K562 (cell line): ENCODE results near the gene TMEFF2. TPM values are rescaled to one million over a fixed set of nuclear protein-coding genes. Genes with fewer than 3 reads are reported as not detected.

Experiments
- ATAC-seq: fragments of 200-7000 bp; cut with Tn5 transposase; 3 replicates; pipeline ENCODE4 v1.9.1; 2020; ENCODE audit warnings: moderate library complexity
- BruUV-seq: library from RNA; stranded (reverse); fragments of 400-500 nt; replicated peaks from 2 replicates; lab custom pipeline; 2021; lab: Mats Ljungman, UMichigan
- CTCF ChIA-PET: fragments of 300-600 bp; formaldehyde crosslinking; extraction: SDS; loops from one replicate; lab custom pipeline; 2021; ENCODE audit warnings: low intra/inter-chr PET ratio; lab: Yijun Ruan, JAX
- POLR2A ChIA-PET: fragments of 300-600, 350-650 bp; sonication (Branson Sonifier 250); formaldehyde crosslinking; extraction: SDS; loops from one replicate; lab custom pipeline; 2021; ENCODE audit warnings: antibody characterized with exemption, inconsistent platforms; lab: Yijun Ruan, JAX
- DNase-seq, 4 experiments: peaks; one replicate each; pipeline versions ENCODE4 v3.0.0 to v3.0.0-alpha.2; 2011 to 2018; ENCODE audit warnings: low spot score in 3 of 4, mixed read lengths in 3 of 4; ENCODE audit errors: extremely low read depth in 1 of 4
- FAIRE-seq: peaks from 2 replicates; lab custom pipeline; 2011; peaks lifted over from hg19 to GRCh38; lab: Jason Lieb, UNC
- H2AFZ ChIP-seq: 2 replicates; pipeline ENCODE4 v1.6.0; 2011; ENCODE audit warnings: low read depth, low read length, control low read depth, inconsistent platforms
- H3K27ac ChIP-seq: fragments of 200-600 bp; 3 replicates; pipeline ENCODE4 v1.8.0; 2011; ENCODE audit warnings: low read depth, mild to moderate bottlenecking, control low read depth, inconsistent platforms, low read length, moderate library complexity, mixed read lengths; ENCODE audit errors: extremely low read depth
- H3K27me3 ChIP-seq, 2 experiments: fragments of 300-600 bp in 1 of 2; 2 replicates in 1 of 2; 3 replicates in 1 of 2; pipeline versions ENCODE4 v1.6.0 to v1.8.0; 2011; ENCODE audit warnings: inconsistent platforms in 2 of 2, low read length in 2 of 2, mild to moderate bottlenecking in 1 of 2, mixed read lengths in 1 of 2, moderate library complexity in 1 of 2; ENCODE audit not compliant: control insufficient read depth in 2 of 2, insufficient read depth in 2 of 2
- H3K36me3 ChIP-seq: fragments of 300-600 bp; 3 replicates; pipeline ENCODE4 v1.8.0; 2011; ENCODE audit warnings: mild to moderate bottlenecking, low read length, inconsistent platforms; ENCODE audit not compliant: control insufficient read depth, insufficient read depth
- H3K4me1 ChIP-seq, 2 experiments: fragments of 200-600 bp in 1 of 2; replicated peaks in 1 of 2; 2 replicates in 1 of 2; 3 replicates in 1 of 2; pipeline versions ENCODE4 v1.5.1 to v1.8.0; 2011; ENCODE audit warnings: inconsistent platforms in 2 of 2, low read length in 2 of 2, mild to moderate bottlenecking in 1 of 2, mixed read lengths in 1 of 2, moderate library complexity in 1 of 2; ENCODE audit not compliant: control insufficient read depth in 2 of 2, insufficient read depth in 2 of 2
- H3K4me2 ChIP-seq: 2 replicates; pipeline ENCODE4 v1.6.1; 2011; ENCODE audit warnings: low read length, control low read depth, inconsistent platforms, mixed read lengths; ENCODE audit not compliant: insufficient read depth
- H3K4me3 ChIP-seq: fragments of 200-600 bp; sonication (generic), shearing (Covaris generic); 2 replicates; pipeline ENCODE4 v1.5.1; 2016; ENCODE audit warnings: control low read depth, inconsistent platforms
- H3K79me2 ChIP-seq: fragments of 200-600 bp; 3 replicates; pipeline ENCODE4 v1.8.0; 2011; ENCODE audit warnings: low read length, inconsistent platforms; ENCODE audit not compliant: control insufficient read depth, insufficient read depth
- H3K9ac ChIP-seq, 2 experiments: 2 replicates each; pipeline versions ENCODE4 v1.6.0 to v1.6.1; 2011; ENCODE audit warnings: low read depth in 2 of 2, low read length in 2 of 2, control low read depth in 1 of 2, inconsistent platforms in 1 of 2, mild to moderate bottlenecking in 1 of 2, mixed read lengths in 1 of 2; ENCODE audit not compliant: insufficient read depth in 1 of 2
- H3K9me1 ChIP-seq: one replicate; pipeline ENCODE4 v1.6.0; 2011; ENCODE audit warnings: inconsistent platforms, mild to moderate bottlenecking, low read length, moderate library complexity; ENCODE audit not compliant: control insufficient read depth, insufficient read depth
- H3K9me3 ChIP-seq: replicated peaks from 2 replicates; pipeline ENCODE4 v1.5.1; 2011; ENCODE audit warnings: low read depth, low read length, inconsistent platforms; ENCODE audit not compliant: control insufficient read depth, insufficient read depth
- H4K20me1 ChIP-seq: replicated peaks from 2 replicates; pipeline ENCODE4 v1.6.1; 2011; ENCODE audit warnings: low read length, inconsistent platforms, mixed read lengths; ENCODE audit not compliant: control insufficient read depth, insufficient read depth
- ADNP ChIP-seq: fragments of 200-800 bp; sonication (Bioruptor generic); IDR thresholded peaks from 2 replicates; pipeline ENCODE4 v1.6.1; 2016; ENCODE audit warnings: missing genetic modification characterization, missing compliant biosample characterization
- ARNT ChIP-seq, 2 experiments: fragments of 450-650 bp; IDR thresholded peaks; 2 replicates each; pipeline ENCODE4 v1.6.1; 2016; ENCODE audit warnings: mild to moderate bottlenecking in 1 of 2
- CBX2 ChIP-seq: fragments of 200-600 bp; sonication (generic); IDR thresholded peaks from one replicate; pipeline ENCODE4 v1.6.1; 2012; ENCODE audit warnings: mild to moderate bottlenecking, low read length, inconsistent platforms; ENCODE audit not compliant: insufficient read depth, poor library complexity, severe bottlenecking
- GTF2F1 ChIP-seq: IDR thresholded peaks from 2 replicates; pipeline ENCODE4 v1.6.1; 2011; ENCODE audit warnings: low read depth, low read length, improper control_type of control experiment
- HSF4 ChIP-seq: fragments of 250-450 bp; sonication (Bioruptor Pico); IDR thresholded peaks from 2 replicates; pipeline ENCODE4 v2.1.2; 2022; ENCODE audit warnings: mild to moderate bottlenecking, moderate library complexity, borderline replicate concordance
- STAT5B ChIP-seq: fragments of 250-450 bp; sonication (Bioruptor Pico); IDR thresholded peaks from 2 replicates; pipeline ENCODE4 v1.8.0; 2021; ENCODE audit warnings: mild to moderate bottlenecking, inconsistent platforms
- XRCC4 ChIP-seq: IDR thresholded peaks from one replicate; pipeline ENCODE4 v1.6.1; 2011; ENCODE audit not compliant: insufficient read depth, insufficient read length; ENCODE audit errors: extremely low read depth
- WGBS: fragments of 100-300 bp; shearing (Covaris generic); methylation state at CpG from one replicate; pipeline ENCODE4 v1.1.6; 2016; ENCODE audit warnings: low coverage, mixed read lengths; ENCODE audit not compliant: insufficient coverage; ENCODE audit errors: missing lambda C conversion rate; 5-methylcytosine and 5-hydroxymethylcytosine counted together
- in situ Hi-C: fragments of 300-500 bp; cut with MboI; formaldehyde crosslinking; loops from 4 replicates; pipeline ENCODE4 v1.15.0; 2018; ENCODE audit warnings: inconsistent platforms, mixed read lengths
- intact Hi-C: fragments of 100-400 bp; cut with micrococcal nuclease; formaldehyde crosslinking; loops from 2 replicates; pipeline ENCODE4 v1.14.2; 2022
- polyA plus RNA-seq, 8 experiments: library from polyadenylated mRNA; depleted of rRNA in 4 of 8; stranded (reverse) in 5 of 8; unstranded in 3 of 8; fragments of >200 nt; fragmentation: Nextera tagmentation in 2 of 8; fragmentation: Illumina TruSeq in 1 of 8; extraction: Ambion mirVana in 2 of 8; extraction: Trizol in 1 of 8; gene quantifications; 2 replicates each; pipeline versions ENCODE4 v1.2.1 to v1.2.3, GENCODE V29; 2011 to 2014; ENCODE audit warnings: inconsistent platforms in 1 of 8, missing spikeins in 1 of 8
- total RNA-seq, 7 experiments: library from RNA; depleted of rRNA in 6 of 7; stranded (reverse); fragments of >200 nt in 6 of 7; fragmentation: Illumina TruSeq in 2 of 7; extraction: Trizol in 2 of 7; gene quantifications; 2 replicates each; pipeline versions ENCODE4 v1.2.1 to v1.2.3, GENCODE V29; 2011 to 2021; ENCODE audit warnings: low replicate concordance in 1 of 7
- TF ChIP-seq, protein P1 (sequence below): fragments of 200-800 bp; sonication (Bioruptor generic); IDR thresholded peaks from 2 replicates; pipeline ENCODE4 v1.6.1; 2016; ENCODE audit warnings: missing genetic modification characterization, missing compliant biosample characterization
- TF ChIP-seq, protein P2 (sequence below): fragments of 250-450 bp; sonication (Bioruptor Pico); IDR thresholded peaks from 2 replicates; pipeline ENCODE4 v1.5.1; 2021; ENCODE audit warnings: mild to moderate bottlenecking
- TF ChIP-seq, protein P3 (sequence below): IDR thresholded peaks from 2 replicates; pipeline ENCODE4 v1.6.1; 2011; ENCODE audit not compliant: insufficient read length; ENCODE audit errors: extremely low read depth

Gene TMEFF2
- total and polyA plus RNA-seq, 9 of the 15 experiments (the other 6 are each of a cell fraction or from before 2014, with no cell fraction given), result 1.4 TPM; not detected in 8

DNA sequence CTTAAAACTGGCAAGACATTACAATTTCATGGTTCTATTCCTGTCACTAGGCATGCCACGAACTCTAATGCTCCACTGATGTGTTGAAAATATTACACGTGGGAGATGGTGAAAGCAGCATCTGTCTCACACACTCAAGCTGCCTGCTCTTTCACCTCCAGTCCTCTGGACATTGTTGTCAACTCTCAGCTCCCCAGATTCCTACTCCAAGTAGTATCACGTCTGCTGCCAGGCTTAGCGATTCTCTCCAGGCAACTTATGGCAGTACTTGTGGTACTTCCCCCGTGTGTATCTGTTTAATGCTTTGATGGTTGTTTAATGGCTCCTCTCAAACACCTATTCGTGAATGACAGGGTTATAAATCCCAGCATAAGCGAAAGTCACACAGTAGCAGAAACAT is 103.8 kb downstream of the TMEFF2 start:
- intact Hi-C loops (no loop called here), in situ Hi-C loops (no loop called here)
- TF ChIP-seq, protein P1, sequence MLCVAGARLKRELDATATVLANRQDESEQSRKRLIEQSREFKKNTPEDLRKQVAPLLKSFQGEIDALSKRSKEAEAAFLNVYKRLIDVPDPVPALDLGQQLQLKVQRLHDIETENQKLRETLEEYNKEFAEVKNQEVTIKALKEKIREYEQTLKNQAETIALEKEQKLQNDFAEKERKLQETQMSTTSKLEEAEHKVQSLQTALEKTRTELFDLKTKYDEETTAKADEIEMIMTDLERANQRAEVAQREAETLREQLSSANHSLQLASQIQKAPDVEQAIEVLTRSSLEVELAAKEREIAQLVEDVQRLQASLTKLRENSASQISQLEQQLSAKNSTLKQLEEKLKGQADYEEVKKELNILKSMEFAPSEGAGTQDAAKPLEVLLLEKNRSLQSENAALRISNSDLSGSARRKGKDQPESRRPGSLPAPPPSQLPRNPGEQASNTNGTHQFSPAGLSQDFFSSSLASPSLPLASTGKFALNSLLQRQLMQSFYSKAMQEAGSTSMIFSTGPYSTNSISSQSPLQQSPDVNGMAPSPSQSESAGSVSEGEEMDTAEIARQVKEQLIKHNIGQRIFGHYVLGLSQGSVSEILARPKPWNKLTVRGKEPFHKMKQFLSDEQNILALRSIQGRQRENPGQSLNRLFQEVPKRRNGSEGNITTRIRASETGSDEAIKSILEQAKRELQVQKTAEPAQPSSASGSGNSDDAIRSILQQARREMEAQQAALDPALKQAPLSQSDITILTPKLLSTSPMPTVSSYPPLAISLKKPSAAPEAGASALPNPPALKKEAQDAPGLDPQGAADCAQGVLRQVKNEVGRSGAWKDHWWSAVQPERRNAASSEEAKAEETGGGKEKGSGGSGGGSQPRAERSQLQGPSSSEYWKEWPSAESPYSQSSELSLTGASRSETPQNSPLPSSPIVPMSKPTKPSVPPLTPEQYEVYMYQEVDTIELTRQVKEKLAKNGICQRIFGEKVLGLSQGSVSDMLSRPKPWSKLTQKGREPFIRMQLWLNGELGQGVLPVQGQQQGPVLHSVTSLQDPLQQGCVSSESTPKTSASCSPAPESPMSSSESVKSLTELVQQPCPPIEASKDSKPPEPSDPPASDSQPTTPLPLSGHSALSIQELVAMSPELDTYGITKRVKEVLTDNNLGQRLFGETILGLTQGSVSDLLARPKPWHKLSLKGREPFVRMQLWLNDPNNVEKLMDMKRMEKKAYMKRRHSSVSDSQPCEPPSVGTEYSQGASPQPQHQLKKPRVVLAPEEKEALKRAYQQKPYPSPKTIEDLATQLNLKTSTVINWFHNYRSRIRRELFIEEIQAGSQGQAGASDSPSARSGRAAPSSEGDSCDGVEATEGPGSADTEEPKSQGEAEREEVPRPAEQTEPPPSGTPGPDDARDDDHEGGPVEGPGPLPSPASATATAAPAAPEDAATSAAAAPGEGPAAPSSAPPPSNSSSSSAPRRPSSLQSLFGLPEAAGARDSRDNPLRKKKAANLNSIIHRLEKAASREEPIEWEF (CRISPR knock-in tag), result no peak
- no peak for TF ChIP-seq ADNP (tag)
- TF ChIP-seq, protein P2, sequence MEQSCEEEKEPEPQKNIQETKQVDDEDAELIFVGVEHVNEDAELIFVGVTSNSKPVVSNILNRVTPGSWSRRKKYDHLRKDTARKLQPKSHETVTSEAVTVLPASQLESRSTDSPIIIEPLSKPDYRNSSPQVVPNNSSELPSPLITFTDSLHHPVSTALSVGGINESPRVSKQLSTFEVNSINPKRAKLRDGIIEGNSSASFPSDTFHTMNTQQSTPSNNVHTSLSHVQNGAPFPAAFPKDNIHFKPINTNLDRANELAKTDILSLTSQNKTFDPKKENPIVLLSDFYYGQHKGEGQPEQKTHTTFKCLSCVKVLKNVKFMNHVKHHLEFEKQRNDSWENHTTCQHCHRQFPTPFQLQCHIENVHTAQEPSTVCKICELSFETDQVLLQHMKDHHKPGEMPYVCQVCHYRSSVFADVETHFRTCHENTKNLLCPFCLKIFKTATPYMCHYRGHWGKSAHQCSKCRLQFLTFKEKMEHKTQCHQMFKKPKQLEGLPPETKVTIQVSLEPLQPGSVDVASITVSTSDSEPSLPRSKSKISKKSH, result no peak
- TF ChIP-seq STAT5B, result no peak
- TF ChIP-seq HSF4, result no peak
- no peak for TF ChIP-seq ARNT (IDR thresholded peaks at IDR 0.05)
- no peak for TF ChIP-seq GTF2F1
- TF ChIP-seq XRCC4, result no peak
- no peak for TF ChIP-seq CBX2
- TF ChIP-seq, protein P3, sequence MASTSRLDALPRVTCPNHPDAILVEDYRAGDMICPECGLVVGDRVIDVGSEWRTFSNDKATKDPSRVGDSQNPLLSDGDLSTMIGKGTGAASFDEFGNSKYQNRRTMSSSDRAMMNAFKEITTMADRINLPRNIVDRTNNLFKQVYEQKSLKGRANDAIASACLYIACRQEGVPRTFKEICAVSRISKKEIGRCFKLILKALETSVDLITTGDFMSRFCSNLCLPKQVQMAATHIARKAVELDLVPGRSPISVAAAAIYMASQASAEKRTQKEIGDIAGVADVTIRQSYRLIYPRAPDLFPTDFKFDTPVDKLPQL, result no peak
- Histone ChIP-seq H3K4me1 (no peaks in the 10 kb centered on the region), H3K9me1 (no peaks in the 10 kb centered on the region), H3K4me2 (no peak overlapping the region), H2AFZ (no peak overlapping the region), H3K4me3 (no peak overlapping the region), H3K27me3 (no peaks in the 10 kb centered on the region), H3K79me2 (no peaks in the 10 kb centered on the region), H3K36me3 (no peaks in the 10 kb centered on the region), H3K9me3 (no peaks in the 10 kb centered on the region), H4K20me1 (no peaks in the 10 kb centered on the region), H3K27ac (no peak overlapping the region), H3K9ac (no peak overlapping the region)
- ATAC-seq (no peak), FAIRE-seq (no peak), DNase-seq (no peak)
- BruUV-seq, result no TSS peak
- ChIA-PET POLR2A (interaction anchor here (0.8 kb wide), 1 partner anchor 112 kb away, joined by 3 read pairs; no protein-coding TSS in a partner anchor), CTCF (no interaction called here)
- WGBS, result 3% methylated on average over 7 of the region's 7 CpGs
